HFFc6 (cell line): ENCODE data around the gene TCHP. TPM values are rescaled to one million over a fixed set of nuclear protein-coding genes. Genes with fewer than 3 reads are reported as not detected.

Experiments
- DNase-seq: peaks from one replicate; pipeline ENCODE4 v3.0.0-alpha.2; 2018
- H3K27ac Mint-ChIP-seq: 2 replicates; pipeline ENCODE4 v1.8.0; 2020; ENCODE audit warnings: mild to moderate bottlenecking, mixed read lengths
- H3K27me3 Mint-ChIP-seq: 2 replicates; pipeline ENCODE4 v1.8.0; 2021; ENCODE audit warnings: mild to moderate bottlenecking, moderate library complexity, mixed read lengths; ENCODE audit not compliant: insufficient read depth
- H3K36me3 Mint-ChIP-seq: 2 replicates; pipeline ENCODE4 v1.8.0; 2021; ENCODE audit warnings: low read depth, mixed read lengths
- H3K4me1 Mint-ChIP-seq: 2 replicates; pipeline ENCODE4 v1.8.0; 2020; ENCODE audit warnings: low read depth, mixed read lengths
- H3K4me3 Mint-ChIP-seq: 2 replicates; pipeline ENCODE4 v1.8.0; 2020; ENCODE audit warnings: mild to moderate bottlenecking, moderate library complexity, mixed read lengths
- H3K9me3 Mint-ChIP-seq: 2 replicates; pipeline ENCODE4 v1.8.0; 2020; ENCODE audit warnings: mild to moderate bottlenecking, mixed read lengths
- total RNA-seq, 6 experiments: library from RNA; stranded (reverse); fragmentation: NEBNext Ultra II Directional; extraction: Animal tissue kit (Norgen Biotek cat#: 25700); gene quantifications; 2 replicates in 1 of 6; 3 replicates in 5 of 6; pipeline ENCODE4 v1.2.3, GENCODE V29; 2021
- TF ChIP-seq, protein P1 (sequence below): fragments of 200-600 bp; sonication (generic); IDR thresholded peaks from 2 replicates; pipeline ENCODE4 v1.5.0; 2021; ENCODE audit warnings: antibody characterized with exemption, mild to moderate bottlenecking

TCHP gene
- total RNA-seq, 6 experiments from 2014 or later, result 15.0 to 21.0 (median 18.2) TPM

DNA sequence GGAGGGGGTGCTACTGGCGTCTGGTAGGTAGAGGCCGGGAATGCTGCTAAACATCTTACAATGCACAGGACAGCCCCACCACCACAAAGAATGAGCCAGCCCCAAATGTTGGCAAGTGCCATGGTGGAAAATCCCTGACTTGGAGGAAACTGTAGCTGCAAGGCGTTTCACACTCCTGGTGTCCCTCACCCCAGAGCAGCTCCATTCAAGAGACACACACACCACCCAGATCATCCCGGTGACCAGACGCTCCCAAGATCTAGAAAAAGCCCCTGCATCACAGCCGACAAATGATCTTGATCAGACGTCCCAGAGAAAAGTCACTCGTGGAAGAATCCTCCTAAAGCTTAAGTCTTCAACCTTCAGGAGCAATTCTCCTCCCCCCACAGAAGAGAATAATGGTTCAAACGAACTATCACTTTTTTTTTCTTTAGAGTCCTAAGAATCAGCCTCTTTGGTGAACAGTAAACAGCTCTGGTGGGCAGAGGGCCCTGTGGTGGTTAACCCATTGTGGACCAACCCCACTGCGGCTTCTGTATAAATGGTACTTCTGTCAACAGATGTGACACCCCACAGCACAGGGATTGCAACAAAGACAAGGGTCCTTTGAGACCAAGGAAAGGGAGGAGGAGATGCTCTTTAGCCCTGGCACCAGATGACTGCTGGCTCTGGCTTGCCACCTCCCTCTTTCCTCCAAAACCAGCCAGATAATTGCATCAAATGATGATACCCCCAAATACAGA, 22.4 kb upstream of the TCHP start:
- DNase-seq, result no peak
- Mint-ChIP-seq H3K36me3 (0 out of 2 replicates have a peak, but pooled peaks cover 2% of the 10 kb centered on the region), H3K27ac (peak overlapping the region; percentile 31; the same call in 1 of the 2 replicates), H3K4me3 (peak overlapping the region; percentile 95), H3K4me1 (peaks cover 65% of the 10 kb centered on the region), H3K9me3 (no peaks in the 10 kb centered on the region), H3K27me3 (no peaks in the 10 kb centered on the region)
- TF ChIP-seq, protein P1, sequence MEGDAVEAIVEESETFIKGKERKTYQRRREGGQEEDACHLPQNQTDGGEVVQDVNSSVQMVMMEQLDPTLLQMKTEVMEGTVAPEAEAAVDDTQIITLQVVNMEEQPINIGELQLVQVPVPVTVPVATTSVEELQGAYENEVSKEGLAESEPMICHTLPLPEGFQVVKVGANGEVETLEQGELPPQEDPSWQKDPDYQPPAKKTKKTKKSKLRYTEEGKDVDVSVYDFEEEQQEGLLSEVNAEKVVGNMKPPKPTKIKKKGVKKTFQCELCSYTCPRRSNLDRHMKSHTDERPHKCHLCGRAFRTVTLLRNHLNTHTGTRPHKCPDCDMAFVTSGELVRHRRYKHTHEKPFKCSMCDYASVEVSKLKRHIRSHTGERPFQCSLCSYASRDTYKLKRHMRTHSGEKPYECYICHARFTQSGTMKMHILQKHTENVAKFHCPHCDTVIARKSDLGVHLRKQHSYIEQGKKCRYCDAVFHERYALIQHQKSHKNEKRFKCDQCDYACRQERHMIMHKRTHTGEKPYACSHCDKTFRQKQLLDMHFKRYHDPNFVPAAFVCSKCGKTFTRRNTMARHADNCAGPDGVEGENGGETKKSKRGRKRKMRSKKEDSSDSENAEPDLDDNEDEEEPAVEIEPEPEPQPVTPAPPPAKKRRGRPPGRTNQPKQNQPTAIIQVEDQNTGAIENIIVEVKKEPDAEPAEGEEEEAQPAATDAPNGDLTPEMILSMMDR, result no peak

GRCh38 chr12:109878247-109878625, 21.8 kb upstream of the TCHP start:
- Mint-ChIP-seq H3K4me3 (peak overlapping the region; percentile 95), H3K36me3 (no peaks in the 10 kb centered on the region), H3K4me1 (peaks cover 62% of the 10 kb centered on the region), H3K27me3 (no peaks in the 10 kb centered on the region), H3K27ac (peak overlapping the region; percentile 31; the same call in 1 of the 2 replicates), H3K9me3 (no peaks in the 10 kb centered on the region)
- TF ChIP-seq, protein P1, result no peak
- no peak for DNase-seq

DNA sequence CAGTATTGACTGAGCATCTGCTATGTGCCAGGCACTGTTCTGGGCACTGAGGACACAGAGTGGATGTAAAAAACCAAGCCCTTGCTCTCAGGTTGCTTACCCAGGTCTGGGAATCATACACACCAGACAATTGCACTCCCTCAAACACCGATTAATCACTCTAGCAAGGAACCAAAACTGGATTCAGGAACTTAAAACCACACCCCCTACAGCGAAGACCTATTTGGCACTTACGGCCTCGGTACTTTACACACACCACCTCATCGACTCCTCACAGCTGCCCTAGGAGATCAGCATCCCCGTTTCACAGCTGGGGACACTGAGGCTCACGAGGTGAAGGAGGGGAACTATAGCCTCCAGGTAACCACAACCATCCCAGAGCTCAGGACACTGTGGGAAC, 21.3 kb upstream of the TCHP start:
- DNase-seq, result no peak
- H3K9me3 Mint-ChIP-seq, result no peaks in the 10 kb centered on the region
- 0 out of 2 replicates have a peak overlapping the region, but pooled peaks have one; percentile 92 for H3K27ac Mint-ChIP-seq
- H3K27me3 Mint-ChIP-seq, result no peaks in the 10 kb centered on the region
- TF ChIP-seq, protein P1, result no peak
- no peaks in the 10 kb centered on the region for H3K36me3 Mint-ChIP-seq
- peak overlapping the region; percentile 95 for H3K4me3 Mint-ChIP-seq
- peaks cover 67% of the 10 kb centered on the region for H3K4me1 Mint-ChIP-seq

DNA sequence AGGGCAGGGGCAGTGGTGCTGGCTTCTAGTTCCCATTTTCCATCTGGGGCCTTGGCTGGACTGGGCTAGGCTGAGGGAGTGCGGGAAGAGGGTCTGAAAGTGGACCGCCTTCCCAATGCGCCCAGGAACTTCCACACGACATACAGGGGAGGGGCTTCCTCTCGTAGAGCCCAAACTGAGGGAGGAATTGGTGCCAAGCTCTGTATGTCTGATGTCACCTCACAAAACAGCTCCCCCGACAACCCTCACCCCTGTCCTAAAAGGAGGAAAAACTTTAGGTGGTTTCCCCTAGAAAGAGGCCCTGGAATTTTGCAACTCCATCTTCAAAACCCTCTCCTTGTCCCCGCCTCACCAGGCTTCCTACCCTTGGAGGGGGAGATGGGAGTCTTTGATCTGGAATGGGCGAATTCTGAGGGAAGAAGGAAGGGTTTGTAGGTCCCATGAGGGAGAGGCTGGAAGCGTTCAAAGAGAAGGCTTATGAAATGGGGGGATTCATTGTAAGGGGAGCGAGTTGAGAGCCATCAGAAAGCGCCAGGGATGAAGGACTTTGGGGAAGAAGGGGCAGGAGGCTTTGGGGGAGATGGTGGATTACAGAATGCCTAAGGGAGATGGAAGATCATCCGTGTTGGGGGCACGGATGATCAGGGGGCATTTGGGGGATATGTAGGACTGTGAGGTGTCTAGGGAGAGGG, 20.6 kb upstream of the TCHP start:
- TF ChIP-seq, protein P1, result no peak
- Mint-ChIP-seq H3K9me3 (no peaks in the 10 kb centered on the region), H3K27ac (peak overlapping the region; percentile 92), H3K27me3 (no peaks in the 10 kb centered on the region), H3K4me3 (peak overlapping the region; percentile 95), H3K4me1 (peaks cover 67% of the 10 kb centered on the region), H3K36me3 (no peaks in the 10 kb centered on the region)
- no peak for DNase-seq

DNA sequence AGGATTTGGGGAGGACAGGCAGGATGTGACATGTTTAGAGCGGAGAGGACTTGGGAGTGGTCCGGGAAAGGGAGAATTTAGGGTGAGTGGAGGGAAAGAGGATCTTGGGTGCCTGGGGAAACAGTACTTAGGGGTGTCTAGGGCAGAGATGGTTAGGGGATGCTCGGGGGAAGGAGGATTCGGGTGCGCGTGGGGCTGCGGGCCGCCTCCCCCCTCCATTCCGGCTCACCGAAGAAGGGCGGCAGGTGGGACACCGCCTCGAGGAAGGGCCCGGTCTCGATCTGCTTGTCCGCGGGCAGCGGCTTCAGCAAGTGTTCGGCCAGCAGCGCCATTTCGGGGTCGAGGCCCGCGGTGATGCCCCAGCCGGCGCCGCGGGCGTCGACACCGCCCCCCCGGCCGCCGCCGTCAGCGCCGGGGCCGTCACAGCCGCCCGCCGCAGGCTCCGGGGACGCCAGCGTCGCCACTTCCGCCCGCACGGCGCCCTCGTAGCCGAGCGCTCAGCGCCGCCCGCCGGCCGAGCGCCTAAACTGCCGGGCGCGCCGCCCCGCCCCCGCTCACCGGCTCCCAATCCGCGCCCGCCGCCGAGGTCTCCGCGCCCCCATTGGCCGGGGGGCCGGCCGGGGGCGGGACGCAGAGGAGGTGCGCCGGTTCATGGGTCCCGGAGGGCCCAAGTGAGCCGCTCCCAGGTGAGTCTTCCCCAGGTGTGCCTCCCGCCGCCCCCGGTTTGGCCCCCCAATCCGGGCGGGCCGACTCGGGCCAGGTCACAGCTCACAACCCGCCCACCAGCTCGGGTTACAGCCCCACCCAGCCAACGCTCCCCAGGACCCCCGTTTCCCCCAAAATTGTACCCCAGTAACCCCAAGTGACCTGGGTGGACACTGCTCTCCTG, 19.8 kb upstream of the TCHP start, which contains the start of gene GLTP:
Gene GLTP, minus strand, starts transcription at position 499 of the 889 bp plus-strand sequence. Its CDS starts 167 bp downstream, at position 332.
- peak; percentile 62 for DNase-seq
- H3K9me3 Mint-ChIP-seq, result no peaks in the 10 kb centered on the region
- peak within 1 kb of the TSS; percentile 95 for H3K4me3 Mint-ChIP-seq
- H3K27ac Mint-ChIP-seq, result peak within 1 kb of the TSS; percentile 92
- H3K27me3 Mint-ChIP-seq, result no peaks in the 10 kb centered on the region
- TF ChIP-seq, protein P1, result peak; percentile 63
- H3K4me1 Mint-ChIP-seq, result peaks cover 59% of the 10 kb centered on the region
- no peaks in the 10 kb centered on the region for H3K36me3 Mint-ChIP-seq
